Ammon's horn (tissue), 1 donor: ENCODE results near the gene BEND4.
"Not testable (repeated sequence)": the region's sequence is repeated elsewhere in the genome, so short reads cannot be mapped to it uniquely, and the experiment has no call there.

Source experiments
- DNase-seq: peaks from one replicate; pipeline ENCODE4 v3.0.0-alpha.2; 2016; ENCODE audit warnings: low spot score

Gene BEND4

DNA sequence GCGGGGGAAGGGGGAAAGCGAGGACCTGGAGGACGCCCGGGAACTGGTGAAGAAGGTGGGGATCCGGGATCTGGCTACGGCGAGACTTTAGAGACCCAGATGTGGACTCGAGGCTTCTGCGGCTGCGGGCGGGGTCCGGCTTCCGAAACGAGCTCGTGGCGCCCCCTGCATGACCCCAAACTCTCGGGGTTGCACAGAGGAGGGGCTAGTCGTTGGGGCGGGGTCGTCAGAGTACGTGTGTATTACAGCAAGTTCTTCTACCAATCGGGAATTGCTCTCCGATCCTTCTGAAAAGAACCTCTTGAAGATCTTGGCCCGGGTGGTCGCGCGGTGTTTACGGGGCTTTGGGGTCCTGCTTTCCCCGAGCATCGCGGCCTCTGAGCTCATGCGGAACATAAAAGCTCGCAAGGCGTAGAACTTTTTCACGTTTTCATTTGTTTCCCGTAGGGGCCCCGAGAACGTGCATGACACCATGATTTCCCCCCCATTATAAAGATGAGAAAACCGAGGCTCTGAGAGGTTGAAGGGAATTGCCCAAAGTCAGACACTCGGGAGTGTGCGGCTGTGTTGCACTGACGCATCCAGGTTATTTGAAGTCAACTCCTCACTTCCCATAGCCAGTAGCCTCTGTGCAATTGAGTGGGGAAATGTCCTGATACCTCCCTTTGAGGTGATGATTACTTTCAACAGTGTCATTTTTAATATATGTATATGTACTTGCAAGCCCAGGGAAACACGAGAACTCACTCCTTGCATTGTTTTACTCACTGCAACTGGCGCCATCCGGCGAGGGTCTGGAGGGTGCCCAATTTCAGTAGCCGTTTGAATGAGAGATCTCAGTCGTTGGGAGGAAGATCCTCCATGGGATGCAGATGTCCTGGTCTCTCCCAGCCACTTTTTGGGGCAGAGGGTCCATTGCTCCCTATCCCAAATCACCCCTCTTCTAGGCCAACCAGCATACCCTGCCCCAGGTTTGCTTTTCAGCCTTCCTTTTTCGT is at the start of gene BEND4:
Gene BEND4 (minus strand): TSS at position 149 of the 998 bp plus-strand sequence. CDS start 512 bp downstream, outside the sequence.
- DNase-seq: no peak

DNA sequence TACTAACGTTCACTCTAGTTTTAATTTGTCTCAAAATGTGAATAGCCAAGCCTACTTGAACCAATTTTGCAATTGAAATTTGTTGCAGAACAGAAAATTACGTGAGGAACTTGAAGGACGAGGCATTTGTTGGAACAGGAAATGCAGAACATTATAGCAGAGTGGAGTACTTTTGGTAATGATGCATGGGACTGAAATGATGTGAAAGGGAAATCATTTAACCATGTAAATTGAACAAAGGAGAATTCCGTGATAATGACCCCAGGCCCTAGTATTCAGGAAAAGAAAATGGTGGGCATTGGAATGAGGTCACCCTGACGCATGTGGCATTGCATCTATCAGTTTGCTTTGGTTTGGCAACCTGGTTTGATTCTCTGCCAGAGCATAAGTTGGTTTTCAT is 44.9 kb upstream of the BEND4 start:
- DNase-seq: no peak

DNA sequence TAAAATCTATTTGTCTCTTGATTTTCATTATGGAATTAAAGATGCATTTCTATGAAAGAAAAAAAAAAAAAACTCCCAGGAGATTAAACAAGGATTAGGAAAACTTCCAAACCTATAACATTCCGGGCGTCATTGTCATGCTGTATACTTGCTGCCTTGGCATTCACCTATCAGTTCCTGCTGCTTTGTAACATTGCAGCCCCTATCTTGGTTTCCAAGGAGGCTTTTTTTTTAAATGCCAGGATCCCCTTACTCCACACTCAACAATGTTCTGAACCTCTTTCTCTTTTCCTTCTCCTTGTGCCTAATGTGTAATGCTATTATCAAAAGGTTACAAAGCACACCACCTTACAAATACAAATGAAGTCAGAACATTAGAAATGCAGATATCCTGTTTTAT is 20.5 kb upstream of the BEND4 start:
- DNase-seq: no peak

DNA sequence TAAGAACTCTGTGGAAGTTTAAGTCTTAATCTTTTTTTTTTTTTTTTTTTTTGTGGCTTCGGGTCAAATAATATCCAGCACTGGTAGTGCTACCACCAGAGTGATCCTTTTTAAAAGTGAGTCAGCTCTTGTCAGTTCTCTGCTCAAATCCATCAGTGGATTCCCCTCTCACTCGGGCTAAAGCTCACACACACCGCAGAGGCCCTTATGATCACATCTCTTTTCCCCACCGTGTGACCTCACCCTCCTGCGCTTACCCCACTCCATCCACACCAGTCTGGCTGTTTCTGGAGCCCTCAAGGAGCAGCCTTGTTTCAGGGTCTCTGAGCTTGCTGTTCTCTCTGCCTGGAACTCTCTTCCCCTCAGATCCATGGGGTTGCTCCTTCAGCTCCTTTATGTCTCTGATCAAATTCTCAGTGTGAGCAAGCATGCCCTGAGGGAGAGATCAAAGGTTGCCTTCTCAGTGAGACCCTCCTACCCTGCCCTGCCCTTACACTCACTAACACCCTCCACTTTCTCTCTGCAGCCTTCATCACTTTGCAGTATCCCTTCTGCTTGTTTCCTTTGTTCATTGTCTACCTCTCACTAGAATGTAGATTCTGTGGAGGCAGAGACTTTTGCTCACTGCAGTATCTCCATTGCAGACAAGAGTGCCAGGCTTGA is 19.8 kb upstream of the BEND4 start:
- no peak for DNase-seq

DNA sequence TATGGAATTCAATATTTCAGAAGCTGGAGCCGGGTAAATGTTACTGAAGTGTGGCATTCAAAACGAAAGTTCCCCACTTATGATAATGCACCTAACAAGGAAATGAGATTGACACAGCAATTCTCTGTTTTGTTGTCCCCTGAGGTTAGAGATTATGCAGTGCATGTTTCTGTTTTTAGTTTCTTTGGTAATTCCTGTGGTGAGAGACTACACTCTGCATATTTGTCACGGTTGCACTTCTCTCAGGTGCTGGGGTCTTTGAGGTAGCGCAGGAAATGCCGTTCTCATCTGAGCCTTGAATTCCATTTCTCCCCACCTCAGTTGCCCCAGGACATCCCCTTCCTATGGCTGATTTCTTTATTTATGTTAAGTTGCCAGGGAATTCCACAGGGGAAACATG is 15.3 kb upstream of the BEND4 start:
- DNase-seq: no peak

DNA sequence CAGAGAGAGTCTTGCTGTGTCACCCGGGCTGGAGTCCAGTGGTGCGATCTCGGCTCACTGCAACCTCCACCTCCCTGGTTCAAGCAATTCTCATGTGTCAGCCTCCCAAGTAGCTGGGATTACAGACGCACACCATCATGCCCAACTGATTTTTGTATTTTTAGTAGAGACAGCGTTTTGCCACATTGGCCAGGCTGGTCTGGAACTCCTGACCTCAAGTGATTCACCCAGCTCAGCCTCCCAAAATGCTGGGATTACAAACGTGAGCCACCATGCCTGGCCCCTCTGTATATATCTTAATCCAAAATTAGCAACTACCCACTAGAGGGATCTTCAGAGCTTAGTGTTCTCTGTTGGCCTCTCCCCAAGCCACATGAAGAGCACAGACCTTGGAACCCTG is 13.7 kb upstream of the BEND4 start:
- DNase-seq: not testable (repeated sequence)

DNA sequence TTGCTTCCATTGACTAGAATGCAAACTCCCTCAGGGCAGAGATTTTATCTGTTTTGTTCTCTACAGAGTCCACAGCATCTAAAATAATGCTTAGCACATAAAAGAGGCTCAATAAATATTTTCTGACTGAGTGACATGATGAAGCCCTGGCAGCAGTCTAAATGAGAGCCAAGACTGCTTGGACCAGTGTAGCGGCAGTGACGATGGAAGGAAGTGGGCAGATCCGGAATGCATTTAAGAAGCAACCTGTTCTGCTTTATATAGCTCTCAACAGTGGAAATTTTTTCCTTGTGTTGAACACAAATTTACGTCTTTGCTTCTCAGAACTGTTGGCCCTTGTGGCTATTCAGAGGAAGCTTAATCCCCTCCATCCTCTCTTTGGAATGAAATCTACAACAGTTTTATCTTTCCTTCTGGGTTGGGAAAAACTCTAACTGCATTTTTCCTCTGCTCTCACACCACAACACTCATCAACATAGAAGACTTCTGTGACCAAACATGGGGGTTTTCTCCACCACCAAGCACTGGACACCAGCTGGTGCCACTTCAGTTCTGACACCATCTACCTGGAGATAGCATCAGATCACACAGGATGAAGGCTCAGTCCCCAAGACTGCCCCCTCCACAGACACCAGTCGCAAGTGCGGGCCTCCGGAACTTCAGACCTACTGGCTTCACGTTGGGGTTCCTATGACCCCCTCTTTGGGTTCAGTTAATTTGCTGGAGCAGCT is 7.0 kb upstream of the BEND4 start:
- no peak for DNase-seq

DNA sequence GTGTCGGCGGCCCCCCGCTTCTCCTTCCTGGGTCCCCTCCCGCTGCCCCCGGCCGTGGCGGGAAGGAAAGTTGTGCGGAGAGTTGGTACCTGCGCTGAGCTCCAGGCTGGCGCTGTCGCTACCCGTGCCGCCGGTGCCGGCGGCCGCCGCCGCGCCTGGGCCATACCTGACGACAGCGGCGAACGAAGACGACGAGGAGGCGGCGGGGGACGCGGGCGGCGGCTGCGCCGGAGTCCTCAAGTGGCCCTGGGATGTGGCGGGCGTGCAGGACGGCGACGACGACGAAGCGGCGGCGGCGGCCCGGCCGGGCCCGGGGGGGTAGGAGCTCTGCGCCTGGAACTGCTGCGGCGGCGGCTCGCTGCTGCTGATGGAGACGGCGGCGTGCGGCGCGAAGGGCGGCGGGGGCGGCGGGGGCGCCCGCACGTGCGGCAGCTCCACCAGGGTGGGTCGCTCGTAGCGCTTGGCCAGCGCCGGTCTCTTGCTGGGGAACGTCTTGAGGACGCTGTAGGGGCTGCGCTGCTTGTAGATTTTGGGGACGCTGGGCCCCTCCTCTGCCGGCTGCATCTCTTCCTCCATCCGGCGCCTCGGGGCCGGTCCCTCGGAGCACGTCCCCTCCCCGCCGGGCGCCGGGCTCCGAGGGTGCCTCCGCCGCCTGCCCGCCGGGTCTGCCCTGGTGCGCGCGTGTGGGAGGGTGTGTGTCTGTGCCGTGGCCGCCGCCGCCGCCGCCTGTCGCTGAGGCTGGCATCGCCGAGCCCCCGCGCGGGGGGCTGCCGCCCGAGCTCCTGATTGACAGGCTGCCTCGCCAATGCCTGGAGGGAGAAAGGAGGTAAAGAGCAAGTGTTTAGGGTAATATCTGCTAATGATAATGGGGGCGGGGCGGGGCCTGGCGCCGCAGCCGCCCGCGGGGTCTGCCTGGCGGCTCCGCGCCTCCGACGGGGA is 618 bp downstream of the BEND4 start:
- peak; percentile 24 for DNase-seq

DNA sequence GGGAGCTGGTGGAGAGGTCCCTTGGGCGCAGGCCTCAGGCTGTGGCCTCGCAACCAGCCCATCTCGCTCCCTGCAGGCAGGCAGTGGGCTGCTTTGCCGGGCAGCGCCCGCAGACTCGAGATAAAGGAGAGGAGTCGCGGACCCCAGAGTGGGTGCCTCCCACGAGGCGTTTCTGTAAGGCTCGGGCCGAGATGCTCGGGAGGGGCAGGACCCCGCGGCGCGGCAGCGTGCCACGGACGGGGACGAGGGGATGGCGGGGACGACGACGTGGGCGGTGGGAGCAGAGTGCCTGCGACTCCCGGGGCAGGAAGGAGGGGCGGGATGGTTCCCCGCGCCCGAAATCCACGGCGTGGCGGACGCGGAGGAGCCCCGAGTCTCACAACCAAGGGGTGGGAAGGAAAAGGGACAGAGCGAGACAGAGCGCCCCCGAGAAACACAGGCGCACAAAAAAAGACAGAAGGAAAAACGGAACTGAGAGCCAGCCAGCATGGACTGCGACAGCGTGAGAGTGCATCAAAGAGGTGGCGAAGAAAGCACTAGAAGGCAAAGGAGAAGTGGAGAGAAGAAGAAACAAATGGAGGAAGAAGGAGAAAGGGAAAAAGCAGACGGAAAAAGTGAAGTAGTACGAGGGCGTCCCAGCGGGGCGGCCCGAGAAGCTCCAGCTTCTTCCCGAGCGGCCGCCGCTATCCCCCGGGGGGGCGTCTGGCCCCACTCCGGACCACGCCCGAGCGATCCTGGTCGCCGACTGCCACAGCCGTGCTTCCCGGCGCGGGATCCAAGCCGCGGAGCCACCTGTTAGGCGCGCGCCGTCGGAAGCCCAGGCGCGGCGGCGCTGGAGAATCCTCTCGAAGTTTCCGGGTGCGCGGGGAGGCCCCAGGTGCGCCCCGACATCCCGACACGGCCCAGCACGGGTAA is 1.5 kb downstream of the BEND4 start:
- DNase-seq: no peak

DNA sequence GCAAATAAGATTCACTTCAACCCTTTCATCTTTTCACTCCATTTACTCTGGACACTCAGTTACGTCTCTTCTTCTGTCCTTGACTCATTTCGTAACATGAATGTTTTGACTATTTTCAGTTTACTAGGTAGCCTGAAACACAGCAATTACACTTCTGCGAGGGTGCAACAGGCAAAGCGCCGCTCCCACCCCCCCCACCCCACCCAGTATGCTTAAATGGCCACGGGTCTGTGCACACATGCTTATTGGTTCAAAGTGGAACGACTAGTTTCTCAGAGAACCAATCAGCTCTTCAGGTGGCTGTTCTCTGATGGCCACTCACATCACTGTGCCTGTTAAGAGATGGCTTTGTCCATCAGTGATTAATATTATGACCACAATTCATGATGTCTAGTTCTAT is 3.5 kb downstream of the BEND4 start:
- no peak for DNase-seq

DNA sequence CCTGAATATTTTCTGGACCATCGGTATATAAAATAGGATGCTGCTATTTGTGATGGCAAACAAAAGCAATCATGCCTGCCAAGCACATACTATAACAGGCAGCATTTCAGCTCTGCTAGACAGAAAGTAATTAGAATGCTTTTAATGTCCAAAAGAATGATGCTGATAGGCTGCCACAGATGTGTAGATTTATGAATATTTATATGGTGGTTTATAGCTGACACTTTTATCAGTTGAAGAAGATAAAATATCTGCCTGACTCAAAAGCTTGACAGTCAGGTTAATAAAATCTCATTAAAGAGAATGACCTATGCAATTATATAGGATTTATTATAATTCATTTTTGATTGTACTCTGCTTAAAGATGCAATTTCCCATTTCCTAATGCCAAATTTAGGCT is 4.0 kb downstream of the BEND4 start:
- DNase-seq: no peak

DNA sequence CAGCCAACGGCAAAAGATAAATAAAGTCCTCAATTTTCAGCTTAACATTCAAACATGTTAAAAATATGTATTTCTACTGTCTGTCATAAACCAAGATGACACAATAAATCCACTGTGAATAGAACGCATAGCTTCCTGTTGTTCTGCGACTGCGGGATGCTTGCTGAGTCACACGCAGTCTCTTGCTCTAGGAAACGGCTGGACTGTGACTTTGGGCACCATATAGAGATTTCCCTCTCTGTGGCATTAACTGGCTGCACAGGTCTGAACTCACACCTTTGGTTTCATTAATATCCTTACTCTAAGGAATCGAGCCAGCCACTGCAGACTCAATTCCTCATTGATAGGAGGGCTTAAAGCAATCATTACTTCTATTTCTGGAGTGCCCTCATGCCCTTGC is 8.4 kb downstream of the BEND4 start:
- DNase-seq: no peak

DNA sequence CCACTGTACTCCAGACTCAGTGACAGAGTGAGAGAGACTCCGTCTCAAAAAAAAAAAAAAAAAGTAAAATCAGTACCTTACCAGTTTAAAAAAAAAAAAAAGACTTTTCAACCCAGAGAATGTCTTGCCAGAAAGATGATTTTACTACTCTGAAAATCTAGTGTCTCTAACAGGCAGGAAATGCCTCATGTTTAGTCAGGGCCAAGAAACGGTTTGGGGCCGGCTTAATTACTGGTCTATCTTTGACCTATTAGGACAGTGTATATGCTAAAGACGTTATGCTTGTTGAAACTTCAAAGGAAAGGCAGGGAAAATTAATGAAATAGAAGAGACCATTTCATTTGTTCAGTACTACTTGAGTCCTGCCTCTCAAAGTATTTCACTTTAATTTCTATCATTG is 9.9 kb downstream of the BEND4 start:
- no peak for DNase-seq

DNA sequence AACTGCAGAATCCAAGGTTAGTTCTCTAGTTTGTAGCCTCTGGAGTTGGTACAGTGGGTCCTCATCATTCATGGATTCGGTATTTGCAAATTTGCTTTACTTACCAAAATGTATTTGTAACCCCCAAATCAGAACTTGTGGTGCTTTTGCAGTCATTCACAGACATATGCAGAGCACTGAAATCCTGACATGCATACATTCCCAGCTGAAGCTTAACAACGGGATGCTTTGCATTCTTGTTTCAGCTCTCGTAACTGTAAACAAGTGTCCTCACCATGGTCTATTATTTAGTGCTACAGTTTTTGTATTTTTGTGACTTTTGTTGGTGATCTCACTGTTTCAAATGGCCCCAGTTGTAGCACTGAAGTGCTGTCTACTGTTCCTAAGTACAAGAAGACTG is 16.1 kb downstream of the BEND4 start:
- DNase-seq: no peak

DNA sequence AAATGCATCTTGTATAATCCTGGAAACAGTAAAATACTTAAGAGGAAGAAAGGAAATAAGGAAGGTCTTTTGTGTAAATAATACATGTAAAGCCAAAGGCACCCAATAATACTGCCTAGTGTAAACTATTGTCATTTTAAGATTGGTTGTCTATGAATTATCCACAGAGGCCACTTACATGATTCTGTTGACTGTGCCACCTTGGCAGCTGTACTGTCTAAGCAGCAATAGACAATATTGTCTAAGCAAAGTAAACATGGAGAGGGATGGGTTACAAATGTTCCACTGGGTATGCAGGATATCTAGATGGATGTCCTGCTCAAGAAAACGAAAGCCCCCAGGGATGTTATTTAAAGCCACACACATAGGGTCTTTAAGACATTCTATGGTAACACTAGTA is 19.4 kb downstream of the BEND4 start:
- no peak for DNase-seq

DNA sequence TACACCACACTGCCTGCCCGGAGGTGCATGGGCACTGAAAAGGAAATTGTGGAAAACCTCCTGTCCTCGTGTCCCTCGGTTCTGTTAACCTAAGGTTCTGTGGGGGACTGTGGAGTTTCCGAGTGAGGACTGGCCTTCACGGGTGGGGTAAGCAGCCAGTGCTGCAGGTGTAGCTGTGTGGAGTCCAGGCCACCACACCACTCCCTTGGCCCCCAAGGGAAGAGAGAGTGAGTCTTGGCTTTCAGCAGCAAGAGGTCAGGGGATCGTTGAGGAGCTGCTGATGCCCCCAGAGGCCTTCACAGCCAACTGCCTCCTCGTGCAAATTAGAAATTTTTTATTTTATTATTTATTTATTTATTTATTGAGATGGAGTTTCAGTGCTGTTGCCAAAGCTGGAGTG is 20.4 kb downstream of the BEND4 start:
- DNase-seq: no peak

DNA sequence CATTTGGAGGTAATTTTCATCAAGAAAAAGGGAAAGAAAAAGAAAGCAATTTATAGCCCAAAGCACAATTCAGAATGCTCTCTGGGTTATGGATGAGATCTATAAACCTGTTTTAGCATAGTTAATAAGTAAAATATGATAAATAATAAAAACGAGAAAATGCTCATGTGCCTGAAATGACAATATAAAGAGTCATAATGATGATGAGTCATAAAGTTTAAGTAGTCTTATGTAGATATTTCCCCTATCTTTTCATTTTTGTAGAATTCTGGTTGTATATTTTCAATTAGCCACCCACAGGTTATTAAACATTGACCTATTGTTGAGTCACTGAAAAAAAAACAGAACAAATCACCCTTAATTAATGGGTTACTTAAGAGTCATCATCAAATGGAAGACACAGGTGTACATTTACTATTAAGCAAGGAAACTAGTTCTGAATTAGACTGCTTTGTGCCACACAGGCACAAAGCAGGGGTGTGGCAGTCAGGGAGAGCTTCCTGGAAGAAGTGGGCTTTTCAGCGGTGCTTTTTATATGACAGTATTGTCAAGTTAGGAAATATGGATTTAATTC is 29.3 kb downstream of the BEND4 start:
- no peak for DNase-seq

DNA sequence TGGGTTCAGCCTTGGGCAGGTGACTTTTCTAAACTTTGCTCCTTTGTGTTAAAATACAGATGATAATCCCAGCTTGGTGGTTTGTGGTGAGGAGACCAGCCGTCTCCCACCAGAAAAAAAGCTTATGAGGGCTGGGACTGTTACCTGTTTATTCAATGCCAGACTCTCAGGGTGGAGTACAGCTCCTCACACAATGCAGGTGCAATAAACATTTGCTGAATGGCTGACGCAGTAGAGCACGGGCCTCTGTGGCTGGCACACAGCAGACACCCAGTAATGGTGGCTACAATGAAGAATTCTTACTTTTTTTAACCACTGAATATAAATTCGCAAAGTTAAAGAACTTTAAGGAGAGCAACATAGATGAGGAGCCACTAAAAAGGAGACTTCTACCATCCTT is 30.2 kb downstream of the BEND4 start:
- no peak for DNase-seq

DNA sequence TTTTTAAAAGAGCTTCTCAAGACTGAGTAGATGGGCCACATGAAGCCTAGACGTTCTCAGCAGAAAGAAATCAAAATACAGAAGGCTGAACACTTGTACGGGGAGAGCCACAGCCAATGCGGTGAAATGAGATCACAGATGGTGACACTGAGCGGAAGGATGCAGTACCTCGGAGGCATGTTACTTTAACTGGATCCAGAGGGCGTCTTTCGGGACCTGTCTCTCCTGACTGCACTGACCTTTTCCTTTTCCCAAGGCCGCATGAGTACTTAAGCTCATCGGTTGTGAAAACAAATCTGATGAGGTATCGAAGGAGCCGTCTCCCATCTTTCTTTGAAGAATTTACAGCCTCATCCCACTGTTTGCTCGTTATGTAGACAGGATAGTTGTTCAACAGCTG is 32.6 kb downstream of the BEND4 start:
- DNase-seq: no peak

DNA sequence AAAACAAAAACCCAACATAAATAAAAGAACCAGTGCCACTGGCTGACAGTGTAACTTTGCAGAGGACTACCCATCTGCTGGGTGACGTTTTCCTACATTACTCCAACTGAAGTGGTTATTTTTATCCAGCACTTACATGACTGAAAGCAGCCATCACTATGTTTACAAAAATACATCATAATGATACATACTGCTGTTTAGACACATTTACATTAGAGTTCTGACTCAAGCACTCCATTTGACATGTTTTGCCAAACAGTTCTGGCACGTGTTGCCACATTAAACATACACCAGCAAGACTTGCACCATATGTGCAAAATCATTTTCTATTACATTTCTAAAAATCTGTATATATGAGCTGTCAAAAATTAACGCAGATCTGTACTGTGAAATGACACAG is 39.6 kb downstream of the BEND4 start:
- DNase-seq: no peak
